ENCODE results near the gene KAT2A.

Gene KAT2A

GRCh38 chr17:42096360-42097111, 24.6 kb downstream of the KAT2A start:
- Mint-ChIP-seq H3K27me3 (peaks cover 21% of the 10 kb centered on the region), H3K36me3 (no peaks in the 10 kb centered on the region), H3K4me3 (no peak overlapping the region), H3K9me3 (no peaks in the 10 kb centered on the region), H3K27ac (no peak overlapping the region), H3K4me1 (peaks cover 17% of the 10 kb centered on the region)
- ATAC-seq, result no peak

GRCh38 chr17:42094375-42095069, 26.6 kb downstream of the KAT2A start:
- Mint-ChIP-seq H3K36me3 (no peaks in the 10 kb centered on the region), H3K4me1 (peaks cover 13% of the 10 kb centered on the region), H3K4me3 (no peak overlapping the region), H3K9me3 (no peaks in the 10 kb centered on the region), H3K27me3 (peaks cover 21% of the 10 kb centered on the region), H3K27ac (no peak overlapping the region)
- ATAC-seq, result no peak

DNA sequence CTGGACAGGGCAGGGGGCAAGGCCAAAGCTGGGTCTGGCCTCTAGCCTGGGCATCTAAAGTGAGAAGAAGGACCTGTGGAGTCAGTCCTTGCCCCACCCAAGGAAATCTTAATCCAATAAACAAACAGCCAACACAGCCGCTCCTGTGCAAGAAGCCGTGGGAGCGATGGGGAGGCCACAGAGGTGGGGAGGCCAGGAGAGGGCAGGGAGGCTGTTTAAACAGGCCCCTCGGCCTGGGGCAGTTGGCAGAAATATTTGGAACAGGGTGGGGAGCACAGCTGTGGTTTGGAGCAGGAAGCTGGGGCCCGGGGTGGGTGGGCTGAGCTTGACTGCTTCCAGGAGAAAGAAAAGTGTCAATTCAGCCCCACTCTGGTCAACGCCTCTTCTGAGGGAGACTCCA, 28.2 kb downstream of the KAT2A start:
- H3K9me3 Mint-ChIP-seq, result no peaks in the 10 kb centered on the region
- H3K36me3 Mint-ChIP-seq, result no peaks in the 10 kb centered on the region
- H3K27ac Mint-ChIP-seq, result no peak overlapping the region
- H3K27me3 Mint-ChIP-seq, result peaks cover 18% of the 10 kb centered on the region
- H3K4me1 Mint-ChIP-seq, result peaks cover 9% of the 10 kb centered on the region
- ATAC-seq, result no peak
- H3K4me3 Mint-ChIP-seq, result no peak overlapping the region

GRCh38 chr17:42090964-42091790, 30.0 kb downstream of the KAT2A start:
- no peak for ATAC-seq
- no peaks in the 10 kb centered on the region for H3K4me1 Mint-ChIP-seq
- H3K27me3 Mint-ChIP-seq, result peaks cover 12% of the 10 kb centered on the region
- H3K9me3 Mint-ChIP-seq, result no peaks in the 10 kb centered on the region
- H3K4me3 Mint-ChIP-seq, result no peak overlapping the region
- H3K36me3 Mint-ChIP-seq, result no peaks in the 10 kb centered on the region
- H3K27ac Mint-ChIP-seq, result no peak overlapping the region

DNA sequence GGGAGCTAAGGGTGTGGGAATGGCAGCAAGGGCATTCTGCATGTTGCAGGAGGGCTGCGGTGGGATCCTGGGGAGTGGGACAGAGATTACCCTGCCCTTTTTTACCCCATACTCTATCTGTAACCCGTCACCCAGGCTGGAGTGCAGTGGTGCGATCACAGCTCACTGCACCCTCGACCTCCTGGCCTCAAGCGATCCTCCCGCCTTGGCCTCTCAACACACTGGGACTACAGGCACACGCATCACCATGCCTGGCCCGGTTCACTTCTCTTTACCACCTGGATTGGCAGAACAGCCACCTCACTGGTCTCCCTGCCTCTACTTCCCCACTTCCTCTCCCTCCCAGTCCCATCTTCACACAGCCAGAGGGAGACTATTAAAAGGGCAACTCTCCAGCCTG, 32.4 kb downstream of the KAT2A start:
- Mint-ChIP-seq H3K27me3 (peaks cover 2% of the 10 kb centered on the region), H3K4me1 (no peaks in the 10 kb centered on the region), H3K27ac (no peak overlapping the region), H3K4me3 (no peak overlapping the region), H3K9me3 (no peaks in the 10 kb centered on the region), H3K36me3 (no peaks in the 10 kb centered on the region)
- no peak for ATAC-seq

DNA sequence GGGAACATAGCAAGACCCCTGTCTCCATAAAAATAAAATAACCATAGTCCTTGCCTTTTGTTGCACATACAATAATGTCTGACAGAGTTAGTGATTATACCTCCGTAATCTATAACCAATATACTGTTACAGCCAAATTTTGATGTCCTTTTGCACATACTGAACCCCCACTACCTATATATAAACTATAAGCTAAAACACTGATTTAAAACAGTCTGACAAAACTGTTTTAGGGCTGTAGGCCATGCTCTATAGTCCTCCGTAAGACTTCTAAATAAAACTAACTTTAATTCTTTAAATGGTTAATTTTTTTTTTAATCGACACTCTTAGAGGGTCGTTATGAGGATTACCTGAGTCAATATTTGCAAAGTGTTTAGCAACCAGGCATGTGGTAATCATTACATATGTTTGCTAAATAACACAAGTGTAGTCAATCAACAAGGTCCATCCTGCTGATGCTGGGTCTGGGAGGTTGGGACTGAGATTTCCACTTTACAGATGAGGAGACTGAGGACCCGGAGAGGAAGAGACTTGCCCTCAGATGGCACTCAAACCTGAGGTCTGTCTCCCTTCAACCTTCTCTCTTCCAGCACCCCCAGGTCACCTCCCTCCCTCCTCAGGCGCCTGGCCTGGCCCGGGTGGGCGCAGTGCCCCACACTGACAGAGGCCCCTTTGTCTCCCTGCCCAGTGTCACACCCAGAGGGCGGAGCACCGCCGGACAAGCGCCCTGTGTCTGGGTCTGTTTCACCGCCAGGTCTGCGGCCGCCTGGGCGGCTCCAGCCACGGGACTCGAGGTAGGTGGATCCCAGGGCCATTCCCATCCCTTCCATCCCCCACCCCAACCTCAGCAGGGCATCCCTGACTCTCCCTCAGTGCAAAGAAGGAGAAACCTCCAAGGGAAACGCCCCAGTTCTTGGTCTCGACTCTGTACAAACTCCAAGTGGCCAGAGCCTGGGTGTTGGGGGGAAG, 33.1 kb downstream of the KAT2A start:
- Mint-ChIP-seq H3K27ac (no peak overlapping the region), H3K36me3 (no peaks in the 10 kb centered on the region), H3K9me3 (no peaks in the 10 kb centered on the region), H3K4me1 (no peaks in the 10 kb centered on the region), H3K27me3 (no peaks in the 10 kb centered on the region), H3K4me3 (no peak overlapping the region)
- ATAC-seq, result no peak

- H3K27me3 Mint-ChIP-seq, result no peaks in the 10 kb centered on the region
- no peaks in the 10 kb centered on the region for H3K9me3 Mint-ChIP-seq
- H3K4me1 Mint-ChIP-seq, result no peaks in the 10 kb centered on the region
- no peak overlapping the region for H3K27ac Mint-ChIP-seq
- no peaks in the 10 kb centered on the region for H3K36me3 Mint-ChIP-seq
- no peak for ATAC-seq
- no peak overlapping the region for H3K4me3 Mint-ChIP-seq
Measured at GRCh38 chr17:42087042-42087701, 34.0 kb downstream of the KAT2A start.

DNA sequence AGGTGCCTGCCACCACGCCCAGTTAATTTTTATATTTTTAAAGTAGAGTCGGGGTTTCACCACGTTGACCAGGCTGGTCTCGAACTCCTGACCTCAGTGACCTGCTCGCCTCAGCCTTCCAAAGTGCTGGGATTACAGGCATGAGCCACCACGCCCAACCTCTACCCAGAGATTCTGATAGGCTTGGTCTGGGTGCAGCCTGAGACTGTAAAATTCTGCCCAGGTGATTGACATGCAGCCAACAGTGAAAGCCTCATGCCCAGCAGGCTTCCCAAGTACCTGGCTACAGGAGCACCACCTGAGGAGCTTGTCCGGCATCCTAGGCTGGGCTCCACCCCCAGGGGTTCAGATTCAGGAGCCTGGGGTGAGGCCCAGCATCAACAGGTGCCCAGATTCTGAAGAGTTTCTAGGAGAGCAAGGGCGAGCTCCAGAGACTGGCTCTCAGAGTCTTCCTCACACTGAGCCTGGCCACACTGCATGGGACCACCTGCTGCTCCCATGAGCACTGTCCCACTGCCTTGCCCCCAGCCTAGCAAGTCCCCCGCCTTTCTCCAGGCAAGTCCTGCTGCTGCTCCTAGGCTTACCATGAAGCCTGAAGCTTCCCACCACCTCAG, 39.5 kb downstream of the KAT2A start:
- H3K27me3 Mint-ChIP-seq, result no peaks in the 10 kb centered on the region
- no peaks in the 10 kb centered on the region for H3K4me1 Mint-ChIP-seq
- no peaks in the 10 kb centered on the region for H3K9me3 Mint-ChIP-seq
- H3K4me3 Mint-ChIP-seq, result no peak overlapping the region
- H3K36me3 Mint-ChIP-seq, result no peaks in the 10 kb centered on the region
- H3K27ac Mint-ChIP-seq, result no peak overlapping the region
- no peak for ATAC-seq

- H3K27me3 Mint-ChIP-seq, result no peaks in the 10 kb centered on the region
- H3K9me3 Mint-ChIP-seq, result no peaks in the 10 kb centered on the region
- ATAC-seq, result no peak
- H3K4me1 Mint-ChIP-seq, result no peaks in the 10 kb centered on the region
- no peaks in the 10 kb centered on the region for H3K36me3 Mint-ChIP-seq
- H3K27ac Mint-ChIP-seq, result no peak overlapping the region
- H3K4me3 Mint-ChIP-seq, result no peak overlapping the region
Measured at GRCh38 chr17:42079541-42079940, 41.6 kb downstream of the KAT2A start.

GRCh38 chr17:42078396-42079043, 42.6 kb downstream of the KAT2A start:
- Mint-ChIP-seq H3K4me1 (no peaks in the 10 kb centered on the region), H3K36me3 (no peaks in the 10 kb centered on the region), H3K27ac (no peak overlapping the region), H3K4me3 (no peak overlapping the region), H3K9me3 (no peaks in the 10 kb centered on the region), H3K27me3 (peaks cover 9% of the 10 kb centered on the region)
- no peak for ATAC-seq

GRCh38 chr17:42077755-42078154, 43.4 kb downstream of the KAT2A start:
- H3K4me1 Mint-ChIP-seq, result peaks cover 6% of the 10 kb centered on the region
- H3K27ac Mint-ChIP-seq, result no peak overlapping the region
- H3K27me3 Mint-ChIP-seq, result peaks cover 16% of the 10 kb centered on the region
- H3K36me3 Mint-ChIP-seq, result no peaks in the 10 kb centered on the region
- no peaks in the 10 kb centered on the region for H3K9me3 Mint-ChIP-seq
- no peak for ATAC-seq
- no peak overlapping the region for H3K4me3 Mint-ChIP-seq

- Mint-ChIP-seq H3K4me3 (no peak overlapping the region), H3K27ac (no peak overlapping the region), H3K27me3 (peaks cover 20% of the 10 kb centered on the region), H3K36me3 (no peaks in the 10 kb centered on the region), H3K4me1 (peaks cover 11% of the 10 kb centered on the region), H3K9me3 (no peaks in the 10 kb centered on the region)
- no peak for ATAC-seq
Measured at GRCh38 chr17:42076797-42077559, 44.2 kb downstream of the KAT2A start.

GRCh38 chr17:42075789-42076188, 45.4 kb downstream of the KAT2A start:
- Mint-ChIP-seq H3K27ac (no peak overlapping the region), H3K27me3 (peaks cover 31% of the 10 kb centered on the region), H3K36me3 (no peaks in the 10 kb centered on the region), H3K4me3 (no peak overlapping the region), H3K9me3 (no peaks in the 10 kb centered on the region), H3K4me1 (peaks cover 18% of the 10 kb centered on the region)
- no peak for ATAC-seq
